Dedifferentiated amniotic fluid mesenchymal stem cell (primary cell): ENCODE results near the gene ERN1.

Experiments
- DNase-seq: peaks from one replicate; pipeline ENCODE4 v3.0.0-alpha.2; 2016; ENCODE audit errors: extremely low spot score

ERN1 gene

GRCh38 chr17:64061178-64061898, 68.6 kb downstream of the ERN1 start:
- DNase-seq = no peak

DNA sequence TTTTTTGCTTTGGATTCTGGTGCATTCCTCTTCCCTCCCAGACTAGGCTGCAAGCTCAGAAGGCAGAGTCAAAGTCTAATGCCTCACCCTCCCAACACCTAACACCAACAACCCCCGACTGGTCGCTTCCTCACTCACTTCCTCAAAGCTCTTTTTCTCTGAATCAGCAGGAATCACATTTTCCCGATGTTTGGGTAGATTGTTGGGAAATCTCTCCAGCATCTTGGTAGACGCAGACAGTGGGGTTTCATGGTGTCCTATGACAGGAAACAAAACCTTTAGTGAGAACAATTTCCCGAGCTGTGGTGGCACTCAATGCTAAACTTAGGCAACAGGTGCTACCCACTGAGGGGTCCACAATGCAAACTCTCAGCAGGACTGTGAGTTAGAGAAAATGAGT, 69.6 kb downstream of the ERN1 start:
- DNase-seq = no peak

GRCh38 chr17:64059756-64060155, 70.2 kb downstream of the ERN1 start:
- no peak for DNase-seq

DNA sequence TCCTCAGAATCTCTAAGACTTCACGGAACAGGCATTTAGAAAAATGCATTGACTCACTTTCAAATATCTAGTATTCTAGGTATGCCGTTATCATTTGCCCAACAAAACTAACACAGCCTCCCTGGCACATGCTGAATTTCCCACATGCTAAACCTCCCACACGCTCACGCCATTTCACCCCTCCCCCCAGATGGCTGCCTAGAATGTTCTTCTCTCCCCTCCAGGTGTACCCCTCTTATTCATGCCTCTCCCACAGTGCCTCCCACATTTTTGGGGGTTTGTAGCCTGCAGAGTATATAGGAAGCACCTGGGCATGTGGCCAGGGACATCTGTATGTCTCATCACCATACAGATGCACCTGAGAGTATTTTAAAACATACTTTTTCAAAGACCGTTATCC, 71.3 kb downstream of the ERN1 start:
- no peak for DNase-seq

DNA sequence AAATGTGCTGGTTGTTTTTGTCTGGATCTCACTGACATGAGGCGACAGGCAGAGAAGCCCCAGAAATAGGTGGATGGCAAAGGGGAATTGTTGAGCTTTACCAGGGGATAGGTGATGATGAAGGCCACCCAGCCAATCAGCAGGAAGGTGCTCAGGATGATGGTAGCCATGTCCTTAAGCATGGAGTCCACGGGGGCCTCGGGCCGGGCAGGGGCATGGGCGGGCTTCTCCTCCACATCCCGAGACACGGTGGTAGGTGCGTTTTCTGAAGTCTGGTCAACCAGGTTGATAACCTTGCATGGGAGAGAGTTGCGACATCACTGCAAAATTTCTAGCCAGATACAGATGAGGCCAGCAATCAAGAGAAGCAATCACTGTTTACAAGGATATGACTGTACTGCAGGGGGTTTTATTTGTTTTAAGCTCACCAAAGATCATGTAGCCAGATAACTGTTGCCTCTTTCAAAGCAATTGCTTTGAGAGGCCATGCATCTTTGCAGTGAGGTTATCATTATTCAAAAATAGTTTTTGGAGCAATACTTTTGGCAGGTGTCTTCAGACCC, 72.2 kb downstream of the ERN1 start:
- DNase-seq = no peak

DNA sequence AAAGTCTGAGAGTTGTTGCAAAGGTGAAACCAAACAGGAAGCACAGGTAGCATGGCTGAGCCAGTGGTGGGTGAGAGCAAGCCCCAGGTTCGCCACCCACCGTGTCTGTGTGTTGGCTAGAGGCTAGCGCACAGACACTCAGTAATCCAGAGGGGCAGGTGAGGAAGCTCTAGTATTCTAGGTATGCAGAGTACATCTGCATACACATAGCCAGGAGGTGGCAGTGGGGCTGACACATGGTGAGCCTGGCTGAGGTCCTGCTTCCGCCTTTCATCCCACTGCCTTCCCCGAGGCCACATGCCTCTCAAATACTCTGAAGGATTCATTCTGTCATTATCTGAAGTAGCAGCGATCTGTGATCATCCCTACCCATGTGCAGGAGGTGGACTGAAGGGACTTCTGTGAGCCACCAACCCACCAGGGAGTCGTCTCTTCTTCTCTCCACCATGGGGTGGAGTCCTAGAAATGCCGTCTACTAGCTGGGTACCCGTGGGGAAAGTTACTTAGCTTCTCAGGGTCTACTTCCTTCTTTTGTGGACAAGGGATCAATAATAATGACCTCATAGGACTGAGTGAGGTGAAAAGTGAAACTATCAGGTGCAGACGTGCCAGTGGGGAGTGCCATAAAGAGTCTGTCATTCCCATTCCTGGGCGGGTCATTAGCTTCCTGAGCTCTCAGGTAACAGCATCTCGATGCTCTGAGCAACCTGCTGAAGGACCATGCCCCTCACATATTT, 73.5 kb downstream of the ERN1 start:
- DNase-seq = no peak

DNA sequence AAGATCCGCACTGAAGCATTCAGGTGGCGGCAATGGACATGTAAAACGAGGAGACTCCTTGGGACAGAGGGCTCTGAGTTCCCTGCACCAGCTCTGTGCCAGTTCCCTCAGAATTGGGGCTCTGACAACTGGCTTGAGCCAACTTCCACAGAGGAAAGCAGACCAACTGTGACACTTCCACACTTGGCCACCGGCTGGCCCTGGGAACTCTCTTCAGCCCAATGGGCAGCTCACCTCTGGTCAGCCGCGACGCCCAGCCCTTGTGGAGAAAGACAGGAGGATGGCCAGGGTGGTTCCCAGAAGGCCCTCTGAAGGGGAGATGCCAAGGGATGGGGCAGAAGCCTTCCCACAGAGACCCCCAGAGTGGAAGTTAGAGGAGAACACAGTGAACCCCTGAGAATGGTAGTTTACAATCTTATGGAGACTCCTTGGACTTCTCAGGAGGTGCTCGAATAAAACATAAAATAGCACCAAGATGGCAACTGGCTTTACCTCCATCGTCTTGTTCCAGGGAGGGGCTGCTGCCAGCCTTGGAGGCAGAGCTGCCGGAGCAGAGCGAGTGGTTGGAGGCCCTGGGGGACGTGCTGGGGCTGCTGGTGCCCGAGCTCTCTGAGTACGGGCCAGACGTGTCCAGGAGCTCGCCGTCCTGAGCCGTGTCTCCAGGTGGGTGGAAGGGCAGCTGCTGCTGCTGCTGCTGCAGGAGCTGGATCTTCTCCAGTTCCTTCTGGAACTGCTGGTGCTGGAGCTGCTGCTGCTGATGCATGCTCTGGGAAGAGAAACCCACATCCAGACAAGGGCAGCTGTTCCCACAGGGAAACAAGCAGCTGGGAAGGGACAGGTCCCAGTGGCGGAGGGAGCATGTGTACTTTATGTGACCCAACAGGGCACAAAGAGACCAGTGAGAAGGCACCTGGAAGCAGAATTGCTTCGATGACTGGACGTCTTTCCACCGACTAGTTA, 74.5 kb downstream of the ERN1 start:
- DNase-seq = no peak

- no peak for DNase-seq
Measured at GRCh38 chr17:64054304-64054703, 75.6 kb downstream of the ERN1 start.

DNA sequence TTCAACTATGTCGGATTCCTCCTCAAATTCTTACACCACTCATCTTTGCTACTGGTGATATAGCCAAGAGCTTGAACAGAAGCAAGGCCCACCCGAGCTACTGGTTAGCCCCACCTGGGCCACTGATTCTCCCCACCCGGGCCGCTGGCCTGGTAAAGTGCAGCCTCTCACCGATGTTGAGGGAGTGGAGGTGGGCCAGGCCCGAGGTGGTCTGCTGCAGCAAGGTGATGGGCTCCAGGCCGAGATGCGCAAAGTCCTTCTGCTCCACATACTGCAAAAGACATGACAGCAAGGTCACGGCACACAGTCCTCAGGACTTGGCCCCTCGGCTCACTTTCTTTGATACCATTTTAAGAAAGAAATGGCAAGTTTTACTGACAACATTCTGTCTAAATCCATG, 76.8 kb downstream of the ERN1 start:
- no peak for DNase-seq

DNA sequence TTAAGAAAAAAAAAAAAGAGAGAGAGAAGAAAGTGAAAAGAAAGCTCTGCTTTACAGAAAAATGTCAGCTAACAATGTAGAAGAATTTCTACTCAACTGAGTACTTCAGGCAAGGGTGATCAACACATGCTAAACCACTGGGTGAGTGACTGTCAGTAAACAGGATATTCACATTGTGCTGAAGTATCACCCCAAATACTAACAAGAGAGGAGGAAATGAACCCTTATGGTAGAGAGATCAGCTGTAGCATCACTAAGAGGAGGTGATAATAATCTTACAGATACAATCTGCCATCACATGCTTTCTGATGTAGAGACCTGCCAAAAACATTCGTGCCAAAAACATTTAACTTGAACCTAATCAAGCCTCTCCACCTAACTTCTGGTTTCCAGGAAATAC, 78.8 kb downstream of the ERN1 start:
- DNase-seq = no peak

- DNase-seq = no peak
Measured at GRCh38 chr17:64048805-64049204, 81.1 kb downstream of the ERN1 start.

DNA sequence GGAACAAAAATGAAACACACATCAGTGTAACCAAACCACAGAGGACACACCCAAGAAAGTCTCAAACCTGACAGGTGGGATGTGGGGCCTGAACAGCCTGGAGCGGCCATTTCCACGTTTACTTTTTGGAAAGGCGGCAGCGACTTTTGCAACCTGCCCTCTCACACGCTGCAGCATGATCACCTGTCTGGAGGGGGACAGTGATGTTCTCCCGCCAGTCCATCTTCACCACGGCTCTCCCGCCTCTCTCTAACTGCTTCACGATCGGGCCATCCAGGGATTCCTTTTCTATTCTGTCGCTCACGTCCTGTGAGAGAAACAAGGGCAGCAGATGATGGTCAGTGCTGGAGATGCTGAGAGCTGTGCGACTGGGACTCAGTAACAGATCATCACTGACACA, 84.8 kb downstream of the ERN1 start:
- DNase-seq = no peak

- DNase-seq = no peak
Measured at GRCh38 chr17:64042700-64043485, 87.1 kb downstream of the ERN1 start.

DNA sequence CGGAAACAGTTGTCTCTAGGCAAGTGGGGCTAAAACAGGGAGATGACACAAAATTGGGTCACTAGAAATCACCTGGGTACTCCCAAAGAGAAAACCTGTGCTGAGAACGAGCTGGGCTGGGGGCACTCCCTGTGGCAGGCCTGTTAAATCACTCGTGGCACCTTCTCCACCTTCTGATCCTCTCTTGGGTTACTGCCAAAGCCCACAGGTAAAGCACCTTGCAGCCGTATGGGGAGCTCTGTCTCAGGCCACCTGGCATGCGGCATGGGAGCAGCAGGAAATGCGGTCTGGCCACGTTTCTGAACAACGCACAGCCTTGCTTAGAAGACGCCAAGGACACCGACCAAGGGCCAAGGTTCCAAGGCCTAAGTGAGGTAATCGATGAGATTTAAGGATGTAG, 88.0 kb downstream of the ERN1 start:
- DNase-seq = no peak

- DNase-seq = no peak
Measured at GRCh38 chr17:64040206-64040605, 89.7 kb downstream of the ERN1 start.

GRCh38 chr17:64039106-64039400, 90.9 kb downstream of the ERN1 start:
- DNase-seq = no peak

- DNase-seq = no peak
Measured at GRCh38 chr17:64038331-64039105, 91.4 kb downstream of the ERN1 start.

DNA sequence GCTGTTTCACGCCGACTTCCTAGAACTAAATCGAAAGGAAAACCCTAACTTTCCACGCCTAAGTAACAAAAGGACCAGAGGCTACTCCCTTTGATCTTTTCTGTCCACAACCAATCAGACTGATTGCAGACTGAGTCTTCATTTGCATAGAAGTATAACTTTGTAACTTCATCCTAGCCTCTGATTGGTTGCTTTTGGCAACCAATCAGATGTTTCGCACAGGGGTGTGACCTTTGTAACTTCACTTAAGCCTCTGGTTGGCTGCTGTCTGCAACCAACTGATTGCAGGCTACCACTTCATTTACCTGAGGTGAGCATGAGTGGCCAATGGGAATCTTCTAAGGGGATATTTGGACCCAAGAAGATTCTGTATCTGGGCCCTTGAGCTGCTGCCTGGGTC, 92.1 kb downstream of the ERN1 start:
- DNase-seq = no peak

- no peak for DNase-seq
Measured at GRCh38 chr17:64037180-64037579, 92.8 kb downstream of the ERN1 start.

GRCh38 chr17:64036198-64036922, 93.6 kb downstream of the ERN1 start:
- no peak for DNase-seq
